Neuronal stem cell (in vitro differentiated cells): ENCODE data around the gene ZSWIM7.

Experiments
- DNase-seq: peaks from one replicate; pipeline ENCODE4 v3.0.0-alpha.2; 2013; ENCODE audit warnings: low spot score
- H2AFZ ChIP-seq: one replicate; pipeline ENCODE4 v1.6.1; 2013; ENCODE audit warnings: mild to moderate bottlenecking, low read length, inconsistent platforms
- H2AK5ac ChIP-seq: 2 replicates; pipeline ENCODE4 v1.6.1; 2013; ENCODE audit warnings: low read depth, mild to moderate bottlenecking, inconsistent platforms, low read length, moderate library complexity, mixed read lengths
- H2BK120ac ChIP-seq: 2 replicates; pipeline ENCODE4 v1.6.1; 2013; ENCODE audit warnings: low read depth, mild to moderate bottlenecking, inconsistent platforms, low read length, moderate library complexity, mixed read lengths
- H2BK12ac ChIP-seq: one replicate; pipeline ENCODE4 v1.6.1; 2013; ENCODE audit warnings: low read length, inconsistent platforms
- H2BK15ac ChIP-seq: 2 replicates; pipeline ENCODE4 v1.6.1; 2013; ENCODE audit warnings: mild to moderate bottlenecking, low read length, inconsistent platforms, mixed read lengths
- H2BK5ac ChIP-seq: one replicate; pipeline ENCODE4 v1.6.1; 2013; ENCODE audit warnings: inconsistent platforms, mild to moderate bottlenecking, low read length, moderate library complexity
- H3K14ac ChIP-seq: one replicate; pipeline ENCODE4 v1.6.1; 2013; ENCODE audit warnings: low read length, inconsistent platforms
- H3K18ac ChIP-seq: 2 replicates; pipeline ENCODE4 v1.6.1; 2013; ENCODE audit warnings: low read length, inconsistent platforms
- H3K23ac ChIP-seq: 2 replicates; pipeline ENCODE4 v1.6.1; 2013; ENCODE audit warnings: low read depth, mild to moderate bottlenecking, mixed read lengths, low read length, inconsistent platforms; ENCODE audit not compliant: poor library complexity
- H3K27ac ChIP-seq: replicated peaks from 3 replicates; pipeline ENCODE4 v1.5.1; 2013; ENCODE audit warnings: low read length, inconsistent platforms
- H3K27me3 ChIP-seq, 3 experiments: 2 replicates each; pipeline ENCODE4 v1.6.1; 2013; ENCODE audit warnings: low read length in 3 of 3, mild to moderate bottlenecking in 2 of 3, inconsistent platforms in 1 of 3, low read depth in 1 of 3, mixed read lengths in 1 of 3, moderate library complexity in 1 of 3; ENCODE audit not compliant: control insufficient read depth in 3 of 3, insufficient read depth in 3 of 3
- H3K36me3 ChIP-seq, 2 donors: replicated peaks in 1 of 2; 2 replicates each; pipeline ENCODE4 v1.6.1; 2013; ENCODE audit warnings: low read length in 2 of 2; ENCODE audit not compliant: control insufficient read depth in 2 of 2, insufficient read depth in 2 of 2
- H3K4ac ChIP-seq: 2 replicates; pipeline ENCODE4 v1.6.1; 2013; ENCODE audit warnings: inconsistent platforms, mild to moderate bottlenecking, low read length, moderate library complexity
- H3K4me1 ChIP-seq, 2 donors: 1 replicate in 1 of 2; 2 replicates in 1 of 2; pipeline ENCODE4 v1.6.1; 2013; ENCODE audit warnings: low read length in 2 of 2, low read depth in 1 of 2; ENCODE audit not compliant: control insufficient read depth in 2 of 2, insufficient read depth in 1 of 2
- H3K4me2 ChIP-seq: one replicate; pipeline ENCODE4 v1.6.1; 2013; ENCODE audit warnings: mild to moderate bottlenecking, low read length, inconsistent platforms; ENCODE audit not compliant: insufficient read depth, poor library complexity, severe bottlenecking
- H3K4me3 ChIP-seq, 2 donors: 2 replicates each; pipeline ENCODE4 v1.5.1; 2013; ENCODE audit warnings: low read length in 2 of 2, mild to moderate bottlenecking in 2 of 2, inconsistent platforms in 1 of 2, moderate library complexity in 1 of 2
- H3K79me1 ChIP-seq: one replicate; pipeline ENCODE4 v1.6.1; 2013; ENCODE audit warnings: low read depth, mild to moderate bottlenecking, inconsistent platforms, low read length, moderate library complexity
- H3K9ac ChIP-seq: one replicate; pipeline ENCODE4 v1.6.1; 2013; ENCODE audit warnings: mild to moderate bottlenecking, low read depth, low read length, inconsistent platforms; ENCODE audit not compliant: poor library complexity
- H3K9me3 ChIP-seq, 2 donors: replicated peaks in 1 of 2; 2 replicates each; pipeline versions ENCODE3 to v1.6.1; 2013; ENCODE audit warnings: low read length in 2 of 2, mild to moderate bottlenecking in 2 of 2, inconsistent platforms in 1 of 2, low read depth in 1 of 2, mixed read lengths in 1 of 2, moderate library complexity in 1 of 2; ENCODE audit not compliant: control insufficient read depth in 2 of 2, insufficient read depth in 1 of 2
- H4K8ac ChIP-seq: one replicate; pipeline ENCODE4 v1.6.1; 2013; ENCODE audit warnings: low read depth, mild to moderate bottlenecking, inconsistent platforms, low read length, moderate library complexity
- H4K91ac ChIP-seq: one replicate; pipeline ENCODE4 v1.6.1; 2013; ENCODE audit warnings: low read length, low read depth, mild to moderate bottlenecking, inconsistent platforms; ENCODE audit not compliant: poor library complexity
- WGBS, 2 donors: extraction: QIAGEN DNeasy Blood & Tissue Kit; methylation state at CpG; one replicate each; pipeline ENCODE4 v1.1.7; 2013; ENCODE audit warnings: missing lambda C conversion rate in 2 of 2, mixed read lengths in 1 of 2; ENCODE audit not compliant: insufficient read length in 2 of 2, insufficient replicate concordance in 1 of 2; ENCODE audit errors: extremely low coverage in 2 of 2; 5-methylcytosine and 5-hydroxymethylcytosine counted together

The ZSWIM7 gene

GRCh38 chr17:16040710-16041251, 41.3 kb upstream of the ZSWIM7 start:
- no peak overlapping the region for H2BK5ac ChIP-seq
- no peak for DNase-seq
- H4K8ac ChIP-seq = no peak overlapping the region
- H3K18ac ChIP-seq = no peak overlapping the region
- no peak overlapping the region for H3K14ac ChIP-seq
- no peak overlapping the region for H3K4me3 ChIP-seq
- no peak overlapping the region for H3K4me2 ChIP-seq
- H3K4me1 ChIP-seq = no peaks in the 10 kb centered on the region
- no peaks in the 10 kb centered on the region for H3K79me1 ChIP-seq
- H3K23ac ChIP-seq = no peak overlapping the region
- H3K36me3 ChIP-seq = peaks cover 25 to 97% of the 10 kb centered on the region in 2 donors
- no peaks in the 10 kb centered on the region for H3K27me3 ChIP-seq
- no peak overlapping the region for H2BK15ac ChIP-seq
- H2AFZ ChIP-seq = no peak overlapping the region
- no CpG with 5 or more reads among the region's 4 CpGs for WGBS, 2 donors
- H2BK120ac ChIP-seq = no peak overlapping the region
- no peak overlapping the region for H2BK12ac ChIP-seq
- no peak overlapping the region for H3K27ac ChIP-seq
- no peak overlapping the region for H2AK5ac ChIP-seq
- H3K4ac ChIP-seq = no peak overlapping the region
- H3K9ac ChIP-seq = no peak overlapping the region
- no peak overlapping the region for H4K91ac ChIP-seq
- H3K9me3 ChIP-seq = peaks cover 0 to 8% of the 10 kb centered on the region in 2 donors

GRCh38 chr17:16037636-16038035, 38.1 kb upstream of the ZSWIM7 start:
- Histone ChIP-seq H3K4me1 (no peaks in the 10 kb centered on the region), H3K27me3 (no peaks in the 10 kb centered on the region), H2BK15ac (no peak overlapping the region), H3K79me1 (no peaks in the 10 kb centered on the region), H3K4me2 (no peak overlapping the region), H3K27ac (no peak overlapping the region), H3K18ac (no peak overlapping the region), H3K14ac (no peak overlapping the region), H2AK5ac (no peak overlapping the region), H2BK5ac (no peak overlapping the region), H3K4me3 (no peak overlapping the region), H2AFZ (no peak overlapping the region), H4K8ac (no peak overlapping the region), H2BK120ac (no peak overlapping the region), H2BK12ac (no peak overlapping the region), H3K23ac (no peak overlapping the region), H3K9ac (no peak overlapping the region), H3K9me3 (peaks cover 0 to 15% of the 10 kb centered on the region in 2 donors), H3K4ac (no peak overlapping the region), H3K36me3 (peaks cover 20 to 98% of the 10 kb centered on the region in 2 donors), H4K91ac (no peak overlapping the region)
- DNase-seq = no peak

GRCh38 chr17:16036261-16036660, 36.8 kb upstream of the ZSWIM7 start:
- Histone ChIP-seq H2AK5ac (no peak overlapping the region), H2BK120ac (no peak overlapping the region), H2BK15ac (no peak overlapping the region), H2AFZ (no peak overlapping the region), H3K4me2 (no peak overlapping the region), H3K4ac (no peak overlapping the region), H3K9ac (no peak overlapping the region), H3K9me3 (peaks cover 0 to 15% of the 10 kb centered on the region in 2 donors), H3K4me3 (no peak overlapping the region), H2BK12ac (no peak overlapping the region), H2BK5ac (no peak overlapping the region), H4K91ac (no peak overlapping the region), H4K8ac (no peak overlapping the region), H3K18ac (no peak overlapping the region), H3K4me1 (no peaks in the 10 kb centered on the region), H3K14ac (no peak overlapping the region), H3K27ac (no peak overlapping the region), H3K79me1 (no peaks in the 10 kb centered on the region), H3K36me3 (peaks cover 19 to 99% of the 10 kb centered on the region in 2 donors), H3K27me3 (no peaks in the 10 kb centered on the region), H3K23ac (no peak overlapping the region)
- no CpG with 5 or more reads among the region's 2 CpGs for WGBS, 2 donors
- DNase-seq = no peak

GRCh38 chr17:16033729-16034349, 34.3 kb upstream of the ZSWIM7 start:
- Histone ChIP-seq H2BK15ac (no peak overlapping the region), H3K14ac (no peak overlapping the region), H3K79me1 (no peaks in the 10 kb centered on the region), H2BK12ac (no peak overlapping the region), H3K27ac (no peak overlapping the region), H3K4me3 (no peak overlapping the region), H3K9me3 (peaks cover 0 to 15% of the 10 kb centered on the region in 2 donors), H2BK5ac (no peak overlapping the region), H3K23ac (no peak overlapping the region), H3K4me2 (no peak overlapping the region), H4K91ac (no peak overlapping the region), H3K36me3 (peaks cover 17 to 100% of the 10 kb centered on the region in 2 donors), H3K4ac (no peak overlapping the region), H3K18ac (no peak overlapping the region), H3K9ac (no peak overlapping the region), H2AK5ac (no peak overlapping the region), H2AFZ (no peak overlapping the region), H3K27me3 (no peaks in the 10 kb centered on the region), H2BK120ac (no peak overlapping the region), H4K8ac (no peak overlapping the region), H3K4me1 (no peaks in the 10 kb centered on the region)
- DNase-seq = no peak
- no CpG with 5 or more reads among the region's 7 CpGs for WGBS, 2 donors
